Stomach (tissue), 19 donors: ENCODE measurements around the gene ARHGAP21. TPM values are rescaled to one million over a fixed set of nuclear protein-coding genes. Genes with fewer than 3 reads are reported as not detected.
"Not testable (repeated sequence)": the region's sequence is repeated elsewhere in the genome, so short reads cannot be mapped to it uniquely, and the experiment has no call there.

Experiments
- DNase-seq, 2 donors: peaks; one replicate each; pipeline versions ENCODE4 v3.0.0 to v3.0.0-alpha.2; 2013 to 2019
- H3K27ac ChIP-seq, 5 donors: fragments of 200-600 bp in 4 of 5; sonication (generic) in 4 of 5; one replicate each; pipeline ENCODE4 v1.5.1; 2013 to 2019; ENCODE audit warnings: mild to moderate bottlenecking in 1 of 5, moderate library complexity in 1 of 5
- H3K27me3 ChIP-seq, 3 donors: fragments of 200-600 bp; sonication (generic); one replicate each; pipeline ENCODE4 v1.5.1; 2017 to 2019; ENCODE audit warnings: mixed run types in 1 of 3
- H3K36me3 ChIP-seq, 4 donors: fragments of 200-600 bp; sonication (generic); 1 replicate in 3 of 4; 2 replicates in 1 of 4; pipeline ENCODE4 v1.5.1; 2016 to 2019
- H3K4me1 ChIP-seq, 4 donors: fragments of 200-600 bp; sonication (generic); one replicate each; pipeline ENCODE4 v1.5.1; 2016 to 2019
- H3K4me3 ChIP-seq, 4 donors: fragments of 200-600 bp; sonication (generic) in 3 of 4; one replicate each; pipeline ENCODE4 v1.5.1; 2016 to 2019; ENCODE audit warnings: mild to moderate bottlenecking in 1 of 4
- H3K9me3 ChIP-seq, 4 donors: fragments of 200-600 bp; sonication (generic); one replicate each; pipeline ENCODE4 v1.5.1; 2016 to 2019
- CTCF ChIP-seq, 7 experiments: fragments of 450-650 bp in 4 of 7; fragments of 200-600 bp in 3 of 7; sonication (generic) in 3 of 7; IDR thresholded peaks; one replicate each; pipeline ENCODE4 v1.5.1; 2016 to 2019; ENCODE audit warnings: antibody characterized with exemption in 7 of 7, control low read depth in 2 of 7, mild to moderate bottlenecking in 1 of 7
- EP300 ChIP-seq: sonication (generic); formaldehyde crosslinking; IDR thresholded peaks from one replicate; pipeline ENCODE4 v1.6.1; 2017; ENCODE audit warnings: antibody characterized with exemption
- POLR2A ChIP-seq, 4 donors: fragments of 450-650 bp; IDR thresholded peaks; one replicate each; pipeline ENCODE4 v1.6.1; 2016; ENCODE audit warnings: antibody characterized with exemption in 4 of 4, control low read depth in 2 of 4, mild to moderate bottlenecking in 1 of 4, moderate library complexity in 1 of 4
- POLR2AphosphoS5 ChIP-seq, 3 donors: sonication (generic); formaldehyde crosslinking; IDR thresholded peaks; one replicate each; pipeline ENCODE4 v1.6.1; 2016; ENCODE audit warnings: antibody characterized with exemption in 3 of 3
- WGBS, 5 donors: extraction: QIAGEN DNeasy Blood & Tissue Kit in 3 of 5; methylation state at CpG; one replicate each; pipeline versions ENCODE4 v1.1.5 to v1.1.7; 2013 to 2018; 5-methylcytosine and 5-hydroxymethylcytosine counted together
- intact Hi-C: fragments of 100-400 bp; cut with DNase I; formaldehyde crosslinking; loops from one replicate; pipeline ENCODE4 v1.15.1; 2023; ENCODE audit warnings: low total_unique reads
- long read RNA-seq, 10 donors: transcript quantifications; one replicate each; lab custom pipeline, GENCODE V29; 2026
- polyA plus RNA-seq, 3 donors: library from polyadenylated mRNA; stranded (reverse); fragments of 200-250 nt; gene quantifications; one replicate each; pipeline ENCODE4 v1.2.3, GENCODE V29; 2013
- total RNA-seq, 5 donors: library from RNA; depleted of rRNA; stranded (reverse); fragments of >200 nt; gene quantifications; one replicate each; pipeline versions ENCODE4 v1.1.0 to v1.2.3, GENCODE V29; 2014 to 2016
- donor health status: healthy with polysubstance abuse.
- donor health status: Bipolar disorder and iron deficiency.
- donor health status: healthy.

The ARHGAP21 gene
- total RNA-seq: 100 to 1,000 TPM in 1 of 5 donors, 10 to 100 TPM in 4; 24.9 to 166 (median 93.9) TPM
- 10 to 100 TPM; 12.7 to 37.7 (median 20.5) TPM for polyA plus RNA-seq
- long read RNA-seq, donor 1: 0 reads
- long read RNA-seq, donor 2, partial matches to known transcripts: 0 of 2 reads
- long read RNA-seq, donor 2, other reads (novel, unspliced or antisense): 0 of 2 reads
- long read RNA-seq, donor 3, partial matches to known transcripts: 16 of 19 reads
- long read RNA-seq, donor 3, other reads (novel, unspliced or antisense): 0 of 19 reads
- long read RNA-seq, donor 4: 0 reads
- long read RNA-seq, donor 5, partial matches to known transcripts: 16 of 16 reads
- long read RNA-seq, donor 5, other reads (novel, unspliced or antisense): 0 of 16 reads
- long read RNA-seq, donor 6, full-length matches to known transcripts: 7 of 12 reads
- long read RNA-seq, donor 6, partial matches to known transcripts: 5 of 12 reads
- long read RNA-seq, donor 6, other reads (novel, unspliced or antisense): 0 of 12 reads
- long read RNA-seq, donor 7, partial matches to known transcripts: 0 of 1 reads
- long read RNA-seq, donor 7, other reads (novel, unspliced or antisense): 0 of 1 reads
- long read RNA-seq, donor 8, partial matches to known transcripts: 0 of 5 reads
- long read RNA-seq, donor 8, other reads (novel, unspliced or antisense): 0 of 5 reads
- long read RNA-seq, donor 9, partial matches to known transcripts: 0 of 1 reads
- long read RNA-seq, donor 9, other reads (novel, unspliced or antisense): 0 of 1 reads
- long read RNA-seq, donor 10, partial matches to known transcripts: 0 of 1 reads
- long read RNA-seq, donor 10, other reads (novel, unspliced or antisense): 0 of 1 reads

GRCh38 chr10:24723788-24724380 is at the start of gene ARHGAP21:
TSS of gene ARHGAP21 (minus strand) at chr10:24723887. CDS start at chr10:24721899, 1,988 bp downstream.
- TF ChIP-seq POLR2AphosphoS5 (IDR thresholded peaks at IDR 0.05) (peak in 2 of 3 donors; percentile 30 to 60), CTCF (IDR thresholded peaks at IDR 0.05) (no peak)
- 0 to 1% (median 0%) methylated on average over 21 to 46 of the region's 46 CpGs for WGBS, 5 donors
- Histone ChIP-seq H3K27me3 (no peaks in the 10 kb centered on the region), H3K9me3 (no peaks in the 10 kb centered on the region), H3K27ac (peak within 1 kb of the TSS; percentile 96 to 100 (median 98)), H3K4me3 (peak within 1 kb of the TSS; percentile 70 to 86 (median 72)), H3K4me1 (peaks cover 0 to 44% (median 26%) of the 10 kb centered on the region in 4 donors), H3K36me3 (peaks cover 0 to 3% (median 0%) of the 10 kb centered on the region in 4 donors)
- DNase-seq: peak; percentile 71 to 89
- intact Hi-C loops: loop anchor here (10.0 kb wide), 1 partner anchor 79 kb away; no protein-coding TSS in a partner anchor

- peak in 1 of 2 donors; percentile 63 for DNase-seq
- Histone ChIP-seq H3K4me1 (no peaks in the 10 kb centered on the region), H3K27me3 (no peaks in the 10 kb centered on the region), H3K9me3 (no peaks in the 10 kb centered on the region), H3K36me3 (no peaks in the 10 kb centered on the region), H3K27ac (no peak overlapping the region), H3K4me3 (no peak overlapping the region)
- no peak for TF ChIP-seq CTCF (IDR thresholded peaks at IDR 0.05)
- TF ChIP-seq POLR2AphosphoS5 (IDR thresholded peaks at IDR 0.05): no peak
- no peak for TF ChIP-seq EP300
- no peak for TF ChIP-seq POLR2A (IDR thresholded peaks at IDR 0.05)
- intact Hi-C loops: no loop called here
- WGBS, 5 donors: 90 to 98% (median 96%) methylated on average over 1 of the region's 1 CpG
These were observed 48.4 kb upstream of the ARHGAP21 start for GRCh38 chr10:24771943-24772694.

DNA sequence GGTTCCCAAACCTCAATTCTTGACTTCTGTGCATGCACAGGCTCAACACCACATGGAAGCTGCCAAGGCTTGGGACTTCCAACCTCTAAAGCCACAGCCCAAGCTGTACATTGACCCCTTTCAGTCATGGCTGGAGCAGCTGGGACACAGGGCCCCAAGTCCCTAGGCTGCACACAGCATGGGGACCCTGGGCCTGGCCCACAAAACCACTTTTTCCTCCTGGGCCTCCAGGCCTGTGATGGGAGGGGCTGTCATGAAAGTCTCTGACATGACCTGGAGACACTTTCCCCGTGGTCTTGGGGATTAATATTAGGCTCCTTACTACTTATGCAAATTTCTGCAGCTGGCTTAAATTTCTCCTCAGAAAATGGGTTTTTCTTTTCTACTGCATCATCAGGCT is 41.3 kb upstream of the ARHGAP21 start:
- H3K36me3 ChIP-seq, DNase-seq, intact Hi-C loops, H3K27me3 ChIP-seq, H3K4me3 ChIP-seq, H3K27ac ChIP-seq: not testable (repeated sequence)
- 0 to 59% (median 27%) methylated on average over 1 of the region's 1 CpG for WGBS, 5 donors
- Histone ChIP-seq H3K4me1 (peaks cover 0 to 14% (median 0%) of the 10 kb centered on the region in 4 donors), H3K9me3 (peaks cover 0 to 12% (median 2%) of the 10 kb centered on the region in 4 donors)

GRCh38 chr10:24762966-24763623 is 39.4 kb upstream of the ARHGAP21 start:
- Histone ChIP-seq H3K36me3 (no peaks in the 10 kb centered on the region), H3K27ac (no peak overlapping the region), H3K4me1 (peaks cover 0 to 14% (median 0%) of the 10 kb centered on the region in 4 donors), H3K9me3 (peaks cover 0 to 12% (median 2%) of the 10 kb centered on the region in 4 donors), H3K4me3 (no peak overlapping the region), H3K27me3 (no peaks in the 10 kb centered on the region)
- DNase-seq: peak in 1 of 2 donors; percentile 16
- WGBS, 5 donors: 36 to 59% (median 51%) methylated on average over 2 of the region's 2 CpGs
- TF ChIP-seq POLR2A (IDR thresholded peaks at IDR 0.05) (no peak), POLR2AphosphoS5 (IDR thresholded peaks at IDR 0.05) (no peak), CTCF (IDR thresholded peaks at IDR 0.05) (no peak), EP300 (no peak)
- intact Hi-C loops: no loop called here
